HEK293 (cell line): ENCODE results near the gene ZDHHC8.

Source experiments
- SETDB1 ChIP-seq: IDR thresholded peaks from one replicate; pipeline ENCODE4 v1.6.1; 2017; ENCODE audit warnings: mild to moderate bottlenecking, low read length, moderate library complexity, mixed read lengths; ENCODE audit not compliant: insufficient read length
- ZBTB1 ChIP-seq: fragments of 450-650 bp; formaldehyde crosslinking; IDR thresholded peaks from 2 replicates; pipeline ENCODE4 v1.5.1; 2016; ENCODE audit warnings: missing biosample characterization, missing genetic modification characterization
- ZEB2 ChIP-seq: fragments of 450-650 bp; formaldehyde crosslinking; IDR thresholded peaks from 2 replicates; pipeline ENCODE4 v1.5.1; 2016; ENCODE audit warnings: missing biosample characterization, missing genetic modification characterization
- ZNF214 ChIP-seq: fragments of 450-650 bp; formaldehyde crosslinking; IDR thresholded peaks from 2 replicates; pipeline ENCODE4 v1.5.1; 2017; ENCODE audit warnings: missing biosample characterization, mild to moderate bottlenecking, missing genetic modification characterization, borderline replicate concordance
- ZNF24 ChIP-seq: fragments of 450-650 bp; formaldehyde crosslinking; IDR thresholded peaks from 2 replicates; pipeline ENCODE4 v1.5.1; 2016; ENCODE audit warnings: missing biosample characterization, missing genetic modification characterization
- ZNF274 ChIP-seq, 2 experiments: fragments of 200-500 bp in 1 of 2; fragments of 450-650 bp in 1 of 2; sonication (Bioruptor generic) in 1 of 2; formaldehyde crosslinking in 1 of 2; IDR thresholded peaks; 2 replicates each; pipeline versions ENCODE4 v1.5.1 to v1.6.1; 2014 to 2016; ENCODE audit warnings: borderline replicate concordance in 1 of 2, inconsistent platforms in 1 of 2, low read length in 1 of 2, missing biosample characterization in 1 of 2, missing genetic modification characterization in 1 of 2
- ZNF423 ChIP-seq: fragments of 450-650 bp; formaldehyde crosslinking; IDR thresholded peaks from 2 replicates; pipeline ENCODE4 v1.5.1; 2016; ENCODE audit warnings: missing biosample characterization, missing genetic modification characterization
- ZNF426 ChIP-seq: fragments of 450-650 bp; formaldehyde crosslinking; IDR thresholded peaks from 2 replicates; pipeline ENCODE4 v1.5.1; 2017; ENCODE audit warnings: missing biosample characterization, missing genetic modification characterization, mild to moderate bottlenecking, inconsistent platforms, moderate library complexity
- ZNF544 ChIP-seq: fragments of 450-650 bp; formaldehyde crosslinking; IDR thresholded peaks from 2 replicates; pipeline ENCODE4 v1.5.0; 2017; ENCODE audit warnings: missing biosample characterization, missing genetic modification characterization
- ZNF600 ChIP-seq: fragments of 450-650 bp; formaldehyde crosslinking; IDR thresholded peaks from 2 replicates; pipeline ENCODE4 v1.5.1; 2016; ENCODE audit warnings: missing biosample characterization, missing genetic modification characterization
- ZNF629 ChIP-seq: fragments of 450-650 bp; formaldehyde crosslinking; IDR thresholded peaks from 2 replicates; pipeline ENCODE4 v1.5.1; 2017; ENCODE audit warnings: missing biosample characterization, missing genetic modification characterization
- ZNF677 ChIP-seq: fragments of 450-650 bp; IDR thresholded peaks from 2 replicates; pipeline ENCODE4 v1.5.0; 2018; ENCODE audit warnings: missing biosample characterization, mild to moderate bottlenecking, missing genetic modification characterization, moderate library complexity
- ZSCAN23 ChIP-seq: fragments of 450-650 bp; formaldehyde crosslinking; IDR thresholded peaks from 2 replicates; pipeline ENCODE4 v1.5.1; 2016; ENCODE audit warnings: missing biosample characterization, missing genetic modification characterization
- TF ChIP-seq, protein P1 (sequence below): fragments of 450-650 bp; formaldehyde crosslinking; IDR thresholded peaks from 2 replicates; pipeline ENCODE4 v1.5.1; 2016; ENCODE audit warnings: missing biosample characterization, missing genetic modification characterization

DNA sequence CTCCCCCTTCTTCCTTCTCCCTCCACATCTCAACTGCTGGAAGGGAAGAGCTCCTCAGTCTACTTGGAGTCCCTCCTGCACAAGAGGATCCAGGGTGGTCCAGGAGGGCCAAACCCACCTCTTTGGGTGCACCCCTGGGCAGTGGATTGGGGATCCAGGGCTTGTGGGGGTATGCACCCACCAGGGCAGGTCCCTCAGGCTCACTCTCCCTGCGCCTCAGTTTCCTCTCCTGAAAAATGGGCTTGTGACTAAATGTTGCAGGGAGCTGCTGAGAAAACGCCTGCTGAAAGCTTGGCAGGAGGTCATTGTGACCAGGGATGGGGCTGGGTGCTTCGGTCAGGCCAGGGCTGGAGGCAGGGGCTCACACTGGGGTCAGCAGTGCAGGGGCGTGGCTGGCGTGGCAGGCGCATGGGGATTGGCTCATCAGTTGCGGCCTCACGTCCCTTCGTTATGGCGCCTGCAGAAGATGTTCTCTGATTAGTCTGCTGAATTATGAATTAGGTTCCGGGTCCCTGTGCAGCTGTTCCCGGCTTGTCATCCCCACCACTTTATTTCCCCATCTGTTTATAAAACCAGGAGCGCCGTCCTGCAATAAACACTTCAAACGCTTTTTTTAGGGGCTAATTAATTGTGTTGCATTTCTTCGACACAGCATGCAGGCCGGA is 44.9 kb downstream of the ZDHHC8 start:
- TF ChIP-seq ZNF423 (tag by site-specific recombination) = no peak
- TF ChIP-seq ZBTB1 (tag by site-specific recombination) = no peak
- TF ChIP-seq, protein P1, sequence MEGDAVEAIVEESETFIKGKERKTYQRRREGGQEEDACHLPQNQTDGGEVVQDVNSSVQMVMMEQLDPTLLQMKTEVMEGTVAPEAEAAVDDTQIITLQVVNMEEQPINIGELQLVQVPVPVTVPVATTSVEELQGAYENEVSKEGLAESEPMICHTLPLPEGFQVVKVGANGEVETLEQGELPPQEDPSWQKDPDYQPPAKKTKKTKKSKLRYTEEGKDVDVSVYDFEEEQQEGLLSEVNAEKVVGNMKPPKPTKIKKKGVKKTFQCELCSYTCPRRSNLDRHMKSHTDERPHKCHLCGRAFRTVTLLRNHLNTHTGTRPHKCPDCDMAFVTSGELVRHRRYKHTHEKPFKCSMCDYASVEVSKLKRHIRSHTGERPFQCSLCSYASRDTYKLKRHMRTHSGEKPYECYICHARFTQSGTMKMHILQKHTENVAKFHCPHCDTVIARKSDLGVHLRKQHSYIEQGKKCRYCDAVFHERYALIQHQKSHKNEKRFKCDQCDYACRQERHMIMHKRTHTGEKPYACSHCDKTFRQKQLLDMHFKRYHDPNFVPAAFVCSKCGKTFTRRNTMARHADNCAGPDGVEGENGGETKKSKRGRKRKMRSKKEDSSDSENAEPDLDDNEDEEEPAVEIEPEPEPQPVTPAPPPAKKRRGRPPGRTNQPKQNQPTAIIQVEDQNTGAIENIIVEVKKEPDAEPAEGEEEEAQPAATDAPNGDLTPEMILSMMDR (tag by site-specific recombination) = no peak
- no peak for TF ChIP-seq ZNF629
- TF ChIP-seq ZNF544 (tag by site-specific recombination) = no peak
- TF ChIP-seq ZNF214 (tag by site-specific recombination) = no peak
- no peak for TF ChIP-seq ZNF24 (tag by site-specific recombination)
- TF ChIP-seq ZNF600 (tag by site-specific recombination) = no peak
- TF ChIP-seq ZSCAN23 (tag by site-specific recombination) = no peak
- TF ChIP-seq ZEB2 (tag by site-specific recombination) = no peak
- no peak for TF ChIP-seq SETDB1
- no peak for TF ChIP-seq ZNF677
- no peak for TF ChIP-seq ZNF426
- TF ChIP-seq ZNF274 (IDR thresholded peaks at IDR 0.05; ENCODE audit: low read length) = no peak
- no peak for TF ChIP-seq ZNF274 (tag by site-specific recombination; IDR thresholded peaks at IDR 0.05; ENCODE audit: borderline replicate concordance)
